ENCODE results near the gene TREH.

TREH gene

DNA sequence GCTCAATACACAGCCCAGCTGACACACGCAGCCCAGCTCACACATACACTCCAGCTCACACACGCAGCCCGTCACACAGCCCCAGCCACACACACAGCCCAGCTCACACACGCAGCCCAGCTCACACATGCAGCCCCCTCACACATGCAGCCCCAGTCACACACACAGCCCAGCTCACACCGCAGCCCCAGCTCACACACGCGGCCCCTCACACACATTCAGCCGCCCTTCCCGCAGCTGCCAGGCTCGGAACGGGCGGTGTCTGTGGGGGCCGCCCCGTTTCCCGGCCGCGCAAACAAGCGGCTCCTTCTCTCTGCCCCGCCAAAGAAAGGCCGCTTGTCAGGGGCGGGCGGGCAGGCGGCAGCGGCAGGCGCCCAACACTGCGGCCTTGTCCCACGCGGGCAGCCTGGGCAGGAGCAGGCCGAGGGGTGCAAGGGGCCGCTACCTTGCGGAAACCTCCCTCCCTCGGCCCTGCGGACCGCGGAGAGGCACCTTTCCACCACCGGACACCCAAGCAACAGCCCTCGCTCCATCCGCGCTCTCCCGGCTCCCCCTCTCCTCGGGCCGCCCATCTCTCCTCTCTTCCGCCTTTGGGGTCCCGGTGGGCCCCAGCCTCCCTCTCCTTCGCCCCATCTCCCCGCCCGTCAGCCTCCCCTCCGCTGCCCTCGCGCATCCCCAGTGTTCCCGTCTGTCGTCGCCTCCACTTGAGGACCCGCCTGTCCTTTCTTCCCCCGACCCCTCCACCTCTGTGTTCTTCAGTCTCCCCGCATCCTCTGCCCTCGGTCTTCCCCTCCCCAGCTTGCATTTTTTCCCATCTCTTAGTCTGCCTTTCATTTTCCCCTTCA lies 69.8 kb downstream of the TREH start:
- no peak for FAIRE-seq

DNA sequence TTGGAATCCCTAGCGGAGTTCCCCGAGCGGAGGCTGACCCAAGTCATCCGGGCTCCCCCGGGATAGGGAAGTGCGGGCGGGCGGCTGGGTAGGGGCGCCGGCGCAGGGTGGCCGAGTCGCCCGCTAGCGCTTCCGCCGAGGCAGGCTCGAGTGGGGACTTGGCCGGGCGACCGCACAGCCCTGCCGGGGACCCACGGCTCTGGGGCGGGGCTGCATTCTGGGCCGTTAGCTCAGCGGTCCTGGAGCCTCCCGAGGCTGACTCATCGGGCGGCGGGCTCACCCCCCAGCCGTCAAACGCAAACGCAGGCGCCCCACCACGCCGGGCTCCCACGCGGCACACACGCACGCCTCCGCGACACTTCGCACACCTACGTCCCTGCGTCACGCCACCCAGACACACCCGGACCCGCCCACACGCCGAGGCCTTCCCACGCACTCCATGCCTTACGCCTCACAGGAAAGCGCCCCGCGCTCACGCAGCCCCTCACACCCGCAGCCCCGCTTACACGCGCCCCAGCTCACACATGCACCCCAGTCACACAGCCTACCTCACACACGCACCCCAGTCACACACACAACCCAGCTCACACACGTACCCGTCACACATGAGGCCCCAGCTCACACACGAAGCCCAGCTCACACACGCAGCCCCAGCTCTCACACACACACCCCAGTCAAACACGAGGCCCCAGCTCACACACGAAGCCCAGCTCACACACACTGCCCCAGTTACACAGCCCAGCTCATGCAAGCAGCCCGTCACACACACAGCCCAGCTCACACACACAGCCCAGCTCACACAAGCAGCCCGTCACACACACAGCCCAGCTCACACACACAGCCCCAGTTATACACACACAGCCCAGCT lies 70.9 kb downstream of the TREH start:
- FAIRE-seq, result no peak

DNA sequence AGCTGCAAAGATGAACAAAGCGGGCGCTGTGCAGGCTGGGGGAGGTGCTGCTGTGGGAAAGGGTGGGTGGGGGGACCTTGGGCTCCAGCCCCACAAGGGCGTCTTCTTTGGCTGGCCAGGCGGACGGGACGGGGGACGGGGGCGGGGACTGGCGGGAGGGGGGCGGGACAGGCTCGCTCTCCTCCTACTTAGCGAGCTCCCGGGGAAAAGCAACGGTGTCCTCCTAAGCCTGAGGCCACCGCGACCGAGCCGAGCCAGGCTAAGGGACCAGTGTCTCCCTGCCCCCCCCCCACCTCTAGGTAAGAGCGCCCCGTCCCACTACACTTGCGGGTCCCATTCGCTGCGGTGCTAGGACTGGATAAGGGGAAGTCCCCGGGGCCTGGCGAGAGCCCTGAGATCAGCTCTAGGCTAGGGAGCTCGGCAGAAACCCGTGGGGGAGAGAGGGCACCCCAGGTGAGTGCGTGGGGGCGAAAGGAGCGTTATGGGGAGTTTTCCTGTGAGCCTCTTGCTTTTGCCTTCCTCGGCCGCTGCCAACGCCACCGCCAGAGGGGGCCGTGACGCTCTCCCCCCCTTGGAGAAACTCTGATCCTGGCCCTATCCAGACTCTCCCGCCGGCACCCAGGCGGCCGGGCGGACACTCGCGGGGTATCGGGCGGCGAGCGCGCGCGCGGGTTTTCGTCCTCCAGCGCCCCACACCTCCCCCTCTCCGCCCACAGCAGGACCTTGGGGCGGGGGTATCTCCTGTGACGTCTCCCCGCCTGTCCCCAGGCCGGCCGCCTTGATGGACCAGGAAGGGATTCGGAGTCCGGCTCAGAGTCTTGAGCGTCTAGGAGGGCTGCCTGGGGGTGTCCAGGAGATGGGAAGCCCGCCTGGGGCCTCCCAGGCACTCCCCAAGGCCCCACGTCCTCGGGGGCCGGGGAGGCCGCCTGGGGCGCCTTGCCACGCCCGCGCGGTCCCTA lies 71.8 kb downstream of the TREH start, which contains the start of gene PHLDB1:
Gene PHLDB1, plus strand, starts transcription at position 215 of the 959 bp plus-strand sequence. CDS start 6,222 bp downstream, outside the sequence.
- FAIRE-seq, result no peak
